CD4-positive, alpha-beta T cell treated with Interleukin-12 subunit alpha and Interleukin-12 subunit beta, for 1 hour (primary cell): ENCODE results near the gene ZNF672.
"Not testable (repeated sequence)": the region's sequence is repeated elsewhere in the genome, so short reads cannot be mapped to it uniquely, and the experiment has no call there.

Experiments
- DNase-seq: peaks from one replicate; pipeline ENCODE4 v3.0.0-alpha.2; 2020

ZNF672 gene

GRCh38 chr1:248813546-248813945, 24.5 kb upstream of the ZNF672 start:
- no peak for DNase-seq

GRCh38 chr1:248814351-248814750, 23.7 kb upstream of the ZNF672 start:
- DNase-seq = no peak

- no peak for DNase-seq
Observed at GRCh38 chr1:248815407-248816034, 22.5 kb upstream of the ZNF672 start.

GRCh38 chr1:248816042-248816851, 21.8 kb upstream of the ZNF672 start:
- DNase-seq = no peak

GRCh38 chr1:248817065-248817464, 21.0 kb upstream of the ZNF672 start:
- no peak for DNase-seq

- no peak for DNase-seq
Observed at GRCh38 chr1:248818505-248819374, 19.3 kb upstream of the ZNF672 start.

GRCh38 chr1:248820041-248820585, 17.9 kb upstream of the ZNF672 start:
- DNase-seq = no peak

- DNase-seq = no peak
Observed at GRCh38 chr1:248821101-248821500, 16.9 kb upstream of the ZNF672 start.

GRCh38 chr1:248821641-248822040, 16.4 kb upstream of the ZNF672 start:
- DNase-seq = no peak

- DNase-seq = no peak
Observed at GRCh38 chr1:248822148-248823032, 15.6 kb upstream of the ZNF672 start.

GRCh38 chr1:248823517-248824001, 14.5 kb upstream of the ZNF672 start:
- no peak for DNase-seq

- no peak for DNase-seq
Observed at GRCh38 chr1:248824301-248824700, 13.7 kb upstream of the ZNF672 start.

GRCh38 chr1:248824701-248825100, 13.3 kb upstream of the ZNF672 start:
- DNase-seq = no peak

- no peak for DNase-seq
Observed at GRCh38 chr1:248825136-248825535, 12.9 kb upstream of the ZNF672 start.

- no peak for DNase-seq
Observed at GRCh38 chr1:248825573-248825908, 12.5 kb upstream of the ZNF672 start.

GRCh38 chr1:248825909-248826760, 11.9 kb upstream of the ZNF672 start, which contains the start of gene SH3BP5L:
TSS of gene SH3BP5L (minus strand) at chr1:248825915. CDS start at chr1:248824935, 980 bp downstream.
- peak; percentile 91 for DNase-seq

- DNase-seq = no peak
Observed at GRCh38 chr1:248828845-248829244, 9.2 kb upstream of the ZNF672 start.

GRCh38 chr1:248830718-248831017, 7.4 kb upstream of the ZNF672 start:
- not testable (repeated sequence) for DNase-seq

- DNase-seq = no peak
Observed at GRCh38 chr1:248831842-248832241, 6.2 kb upstream of the ZNF672 start.

GRCh38 chr1:248834343-248834940, 3.6 kb upstream of the ZNF672 start:
- DNase-seq = no peak
